ENCODE measurements around the gene ZMAT5.

Gene ZMAT5

DNA sequence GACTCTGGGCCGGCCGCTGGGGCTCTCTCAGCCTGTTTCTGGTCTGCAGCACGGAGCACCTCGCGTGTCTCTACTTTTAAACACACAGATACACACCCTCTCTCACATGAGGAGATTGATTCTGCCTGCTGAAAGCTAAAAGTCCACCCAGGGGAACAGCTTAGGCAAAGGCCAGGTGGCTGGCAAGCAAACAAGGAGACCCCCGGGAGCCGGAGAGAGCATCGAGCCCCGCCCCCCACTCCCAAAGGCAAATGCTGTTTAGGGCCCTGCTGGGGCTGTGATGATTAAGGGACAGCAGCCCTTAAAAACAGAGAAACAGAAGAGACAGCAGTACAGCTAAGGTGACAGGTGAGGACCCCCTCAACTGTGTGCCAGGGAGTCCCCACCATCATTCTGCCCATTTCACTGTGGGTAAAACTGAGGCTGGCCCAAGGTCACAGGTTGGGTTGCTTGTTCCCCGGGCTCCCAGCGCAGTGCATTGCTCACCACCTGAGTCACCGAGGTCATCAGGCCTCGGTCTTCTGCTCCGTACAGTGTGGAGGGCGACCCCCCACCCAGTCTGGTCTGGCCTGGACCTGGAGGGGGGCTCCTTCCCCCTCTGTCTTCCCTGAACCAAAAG lies 40.2 kb downstream of the ZMAT5 start:
- DNase-seq, result no peak

DNA sequence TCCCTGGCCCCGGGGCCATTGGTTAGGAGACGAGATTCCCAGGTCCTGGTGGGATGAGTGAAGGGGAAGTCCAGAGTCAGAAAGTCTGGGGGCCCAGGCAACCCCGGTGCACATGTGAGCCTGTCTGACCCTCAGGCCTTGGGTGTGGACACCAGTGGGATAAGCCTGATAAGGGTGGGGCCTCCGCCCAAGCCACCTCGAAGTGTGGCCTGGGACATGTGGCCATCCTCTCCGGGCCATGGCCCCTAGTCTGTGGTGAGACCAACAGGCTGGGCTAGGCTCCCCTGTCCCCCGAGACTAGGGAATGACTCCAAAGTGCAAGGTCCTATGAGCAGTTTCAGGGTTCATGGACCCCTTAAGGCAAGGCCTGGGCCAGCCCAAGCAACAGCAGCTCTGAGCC lies 40.7 kb downstream of the ZMAT5 start:
- no peak for DNase-seq

DNA sequence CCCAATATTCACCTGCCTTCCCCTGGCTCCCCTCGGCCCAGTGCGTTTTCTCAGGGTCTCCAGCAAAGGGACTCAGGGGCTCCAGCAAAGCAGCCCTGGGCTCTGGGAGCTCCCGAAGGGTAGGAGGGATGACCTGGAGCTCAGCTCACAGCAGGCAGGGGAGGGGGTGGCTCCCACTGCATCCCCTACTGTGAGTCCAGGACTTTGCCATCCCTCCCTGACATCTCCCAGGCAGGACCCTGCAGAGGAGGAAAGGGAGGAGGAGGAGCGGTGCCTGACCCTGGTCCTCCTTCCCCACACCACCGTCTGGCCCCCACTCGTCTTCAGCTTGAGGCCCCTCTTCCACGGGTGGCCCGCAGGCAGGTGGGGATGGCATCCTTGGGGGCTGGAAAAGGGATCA lies 42.0 kb downstream of the ZMAT5 start:
- no peak for DNase-seq

DNA sequence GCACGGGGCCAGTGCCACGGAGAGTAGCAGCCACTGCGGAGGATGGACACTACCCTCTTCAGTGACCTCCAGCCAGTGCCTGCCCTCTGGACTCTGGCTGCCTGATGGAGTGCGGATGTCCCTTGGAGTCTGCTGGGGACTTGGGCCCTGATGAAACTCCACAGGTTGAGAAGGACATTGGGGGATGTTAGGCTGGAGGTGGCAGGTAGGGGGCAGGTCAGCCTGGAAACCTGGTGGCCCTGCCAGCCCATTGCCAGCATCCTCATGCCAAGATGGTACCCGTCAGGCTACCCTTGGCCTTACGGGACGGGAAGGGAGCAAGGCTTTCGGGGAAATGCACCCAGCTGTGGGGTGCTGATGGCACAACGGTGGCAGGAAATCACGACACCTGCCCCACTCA lies 43.0 kb downstream of the ZMAT5 start:
- no peak for DNase-seq

DNA sequence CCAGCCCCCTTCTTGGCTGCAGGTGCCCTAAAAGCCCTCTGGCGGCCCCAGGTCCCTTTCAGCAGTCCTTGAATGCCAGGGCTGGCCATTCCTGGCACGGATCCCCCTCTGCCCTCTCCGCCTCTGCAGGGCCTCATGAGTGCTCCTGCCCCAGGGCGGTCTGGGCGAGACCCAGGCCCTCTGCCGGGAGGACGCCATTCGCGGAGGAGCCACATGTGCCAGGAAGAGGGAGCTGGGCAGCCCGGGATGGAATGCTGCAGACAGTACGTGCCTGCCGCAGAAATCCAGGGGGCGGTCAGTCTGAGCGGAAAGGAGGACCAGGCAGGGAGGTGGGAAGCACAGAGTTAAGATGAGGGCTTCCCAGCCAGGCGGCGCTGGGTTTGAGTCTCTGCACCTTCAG lies 44.2 kb downstream of the ZMAT5 start:
- no peak for DNase-seq

DNA sequence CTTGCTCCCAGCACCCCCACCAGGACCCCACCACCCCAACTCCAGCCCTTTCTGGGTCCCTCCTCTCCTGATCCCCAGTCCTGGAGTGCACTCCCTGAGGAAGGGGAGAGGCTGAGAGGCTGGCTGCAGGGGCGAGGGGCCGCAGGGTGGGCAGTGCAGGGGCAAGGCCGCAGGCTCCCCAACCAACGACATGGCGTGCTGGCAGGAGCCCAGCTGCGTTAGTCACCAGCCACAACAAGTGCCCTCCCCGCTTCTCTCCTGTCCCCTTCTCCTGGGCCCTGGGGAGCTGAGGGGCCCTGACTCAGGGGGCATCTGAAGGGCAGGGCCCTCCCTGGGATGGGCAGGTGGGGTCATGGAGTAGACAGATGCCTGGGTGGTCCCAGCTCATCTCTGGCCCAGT lies 44.7 kb downstream of the ZMAT5 start:
- no peak for DNase-seq

DNA sequence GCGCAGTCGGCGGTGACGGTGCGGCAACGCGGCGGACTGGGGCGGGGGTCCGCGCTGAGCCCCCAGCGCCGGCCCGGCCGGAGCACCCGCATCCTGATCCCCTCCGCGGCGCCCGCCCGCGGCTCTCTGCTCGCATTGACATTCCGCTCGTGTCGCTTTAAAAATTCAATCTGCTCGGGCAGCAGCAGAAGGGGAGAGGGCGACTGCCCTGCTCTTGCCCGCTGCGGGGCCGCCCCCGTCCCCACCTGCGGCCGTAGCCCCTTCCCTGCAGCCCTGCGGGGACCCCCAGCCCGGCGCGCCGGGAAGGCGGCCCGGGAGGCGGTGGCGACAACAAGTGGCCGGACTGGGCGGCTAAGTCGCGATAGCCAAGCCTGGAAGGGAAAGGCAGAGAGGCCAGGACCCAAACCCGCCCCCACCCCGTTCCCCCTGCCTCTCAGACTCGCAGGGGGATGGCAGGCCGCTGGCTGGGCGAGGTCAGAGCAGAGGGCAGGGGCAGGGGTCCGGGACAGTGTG lies 45.9 kb downstream of the ZMAT5 start:
- DNase-seq, result no peak

DNA sequence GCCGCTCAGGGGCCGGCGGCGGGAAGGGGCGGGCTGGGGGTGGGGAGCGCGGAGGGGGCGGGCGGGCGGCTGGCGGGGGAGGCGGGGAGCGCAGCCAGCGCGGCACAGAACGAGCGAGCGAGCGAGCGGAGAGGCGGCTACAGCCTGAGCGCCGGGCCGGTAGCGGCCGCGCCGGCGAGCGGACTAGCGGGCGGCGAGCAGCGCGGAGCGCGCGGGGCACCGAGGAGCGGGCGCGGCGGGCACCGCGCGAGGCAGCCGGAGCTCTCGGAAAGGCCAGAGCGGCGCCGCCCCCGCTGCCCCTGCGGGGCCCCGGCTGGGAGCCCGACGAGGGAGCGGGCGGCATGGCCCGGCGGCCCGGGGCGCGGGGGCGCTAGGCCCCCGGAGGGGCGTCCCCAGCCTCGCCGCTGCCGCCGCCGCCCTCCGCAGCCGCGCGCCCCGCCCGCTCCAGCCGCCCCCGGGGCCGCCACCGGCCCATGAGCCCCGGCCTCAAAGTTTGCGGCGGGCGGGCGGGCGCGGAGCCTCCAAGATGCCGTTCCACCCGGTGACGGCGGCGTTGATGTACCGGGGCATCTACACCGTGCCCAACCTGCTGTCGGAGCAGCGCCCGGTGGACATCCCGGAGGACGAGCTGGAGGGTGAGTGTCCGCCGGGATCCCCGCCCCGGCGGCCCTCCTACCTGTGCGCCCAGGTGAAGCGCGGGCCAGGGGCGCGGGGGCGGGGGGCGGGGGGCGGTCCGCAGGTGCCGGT lies 46.7 kb downstream of the ZMAT5 start, which contains the start of gene CABP7:
Gene CABP7 (plus strand): TSS at position 105 of the 747 bp plus-strand sequence. CDS start 422 bp downstream, at position 527.
- no peak for DNase-seq

DNA sequence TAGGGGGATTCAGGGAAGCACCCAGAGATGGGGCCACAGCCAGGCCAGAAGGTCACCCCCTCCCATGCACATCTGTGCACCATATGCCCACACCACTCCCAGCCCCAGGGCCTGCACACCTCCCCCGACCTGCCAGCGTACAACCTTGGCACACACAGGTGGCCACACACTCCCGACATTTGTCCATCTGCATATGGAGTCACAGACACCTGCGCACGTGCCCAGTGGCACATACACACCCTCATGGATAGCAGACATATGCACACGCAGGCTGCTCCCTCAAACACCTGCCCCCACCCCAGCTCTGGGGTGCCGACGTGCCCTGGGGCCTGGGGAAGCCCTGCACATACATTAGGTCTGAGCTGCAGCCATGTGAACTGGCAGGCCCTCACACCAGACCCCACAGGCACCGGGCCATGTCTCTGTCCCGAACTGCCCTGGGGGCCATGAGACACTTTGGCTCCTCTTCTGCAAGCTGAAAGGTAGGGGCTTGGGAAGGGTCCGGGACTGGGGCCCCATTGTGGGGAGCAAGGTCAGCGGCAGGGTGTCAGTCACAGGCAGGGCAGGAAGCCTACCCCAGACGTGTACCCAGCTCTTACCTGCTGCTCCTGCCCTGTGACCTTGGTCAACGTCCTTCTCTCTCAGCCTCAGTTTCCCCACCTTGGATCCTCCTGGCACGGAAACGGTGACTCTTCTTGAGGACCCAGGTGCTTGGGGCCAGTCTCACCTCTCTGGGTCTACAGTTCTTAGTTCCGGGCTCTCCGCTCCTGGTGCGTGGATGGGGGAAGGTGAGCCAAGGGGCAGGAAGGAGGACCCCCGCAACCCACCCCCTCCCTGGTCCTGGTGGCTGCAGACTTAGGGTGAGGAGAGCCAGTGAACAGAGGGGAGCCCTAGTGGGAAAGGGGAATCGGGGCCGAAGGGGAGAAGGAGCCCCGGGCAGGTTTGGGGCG lies 47.6 kb downstream of the ZMAT5 start:
- DNase-seq, result no peak

DNA sequence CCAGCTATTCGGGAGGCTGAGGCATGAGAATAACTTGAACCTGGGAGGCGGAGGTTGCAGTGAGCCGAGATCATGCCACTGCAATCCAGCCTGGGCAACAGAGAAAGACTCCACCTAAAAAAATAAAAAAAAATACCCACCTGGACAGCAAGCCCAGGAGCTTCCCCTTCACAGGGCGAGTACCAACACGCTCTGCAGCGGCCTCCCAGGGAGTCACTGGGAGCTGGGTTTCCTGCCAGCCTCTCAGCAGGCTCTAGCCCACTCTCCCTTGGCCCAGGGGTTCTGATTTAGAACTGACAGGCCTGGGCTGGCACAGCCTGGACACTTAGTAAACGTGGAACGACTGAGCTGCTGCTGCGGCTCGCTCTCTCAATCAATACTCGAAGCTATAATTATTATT lies 49.0 kb downstream of the ZMAT5 start:
- no peak for DNase-seq

DNA sequence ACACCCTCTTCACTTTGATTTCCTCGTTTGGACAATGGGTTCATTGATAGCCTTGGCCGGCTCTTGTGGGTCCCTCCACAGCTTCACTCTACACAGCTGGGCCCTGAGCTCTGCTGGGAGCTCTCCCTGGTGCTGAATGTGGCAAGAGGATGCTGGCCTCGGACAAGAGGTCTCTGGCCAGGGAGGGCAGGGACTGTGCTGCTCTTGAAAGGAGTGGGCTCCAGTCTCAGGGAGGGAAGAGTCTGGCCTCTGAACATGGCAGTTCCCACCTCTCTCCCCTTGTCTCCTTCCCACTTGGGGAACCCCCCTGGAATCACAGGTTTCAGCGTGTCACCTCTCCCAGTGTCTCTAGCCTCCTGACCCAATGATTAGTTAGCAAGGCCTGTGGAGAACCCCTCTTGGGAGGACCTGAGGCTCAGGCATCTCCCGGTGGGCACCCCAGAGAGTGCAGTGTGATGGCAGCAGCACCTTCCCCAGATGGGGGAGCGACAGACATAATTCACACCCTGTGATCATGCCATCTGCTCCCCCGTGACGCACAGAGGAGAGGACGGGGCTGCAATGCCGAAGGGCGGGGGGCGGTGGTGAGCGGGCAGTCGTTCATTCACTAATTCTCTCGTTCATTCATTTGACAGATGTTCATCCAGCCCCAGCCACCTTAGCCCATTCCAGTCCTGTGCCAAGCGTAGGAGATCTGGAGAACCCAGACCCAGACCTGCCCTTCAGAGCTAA lies 49.8 kb downstream of the ZMAT5 start:
- no peak for DNase-seq

DNA sequence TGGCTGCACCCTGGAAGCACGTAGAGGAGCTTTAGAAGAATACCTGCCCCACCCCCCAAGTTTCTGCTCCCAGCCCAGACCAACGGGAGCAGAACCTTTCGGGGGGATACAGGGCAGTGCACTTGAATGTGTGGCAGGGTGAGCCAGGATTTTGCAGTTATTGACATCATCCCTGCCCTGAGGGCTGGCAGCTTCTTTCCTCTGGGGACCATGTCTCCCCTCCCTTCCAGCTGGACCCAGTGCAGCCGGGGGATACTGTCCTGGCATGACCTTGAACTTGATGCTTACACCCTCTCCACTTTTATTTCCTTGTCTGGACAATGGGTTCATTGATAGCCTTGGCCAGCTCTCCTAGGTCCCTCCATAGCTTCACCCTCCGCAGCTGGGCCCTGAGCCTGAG lies 51.1 kb downstream of the ZMAT5 start:
- DNase-seq, result no peak

DNA sequence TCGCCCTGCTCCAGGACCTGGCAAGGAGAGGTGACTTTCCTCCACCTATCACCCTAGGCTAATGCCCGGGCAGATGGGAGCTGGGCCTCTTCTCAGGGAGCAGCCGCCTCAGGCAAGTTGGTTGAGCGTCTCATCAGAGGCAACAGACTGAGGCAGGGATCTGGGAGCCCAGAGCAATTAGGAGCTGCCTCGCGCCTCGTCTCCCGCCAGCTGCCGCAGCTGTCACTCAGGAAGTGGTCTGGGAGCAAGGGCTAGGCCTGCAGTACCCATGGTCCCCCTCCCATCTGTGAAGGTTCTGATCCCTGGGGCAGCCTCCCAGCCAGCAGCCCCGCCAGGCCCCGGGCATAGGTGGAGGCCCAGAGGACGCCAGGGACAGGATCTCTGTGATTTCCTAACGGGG lies 51.6 kb downstream of the ZMAT5 start:
- no peak for DNase-seq

DNA sequence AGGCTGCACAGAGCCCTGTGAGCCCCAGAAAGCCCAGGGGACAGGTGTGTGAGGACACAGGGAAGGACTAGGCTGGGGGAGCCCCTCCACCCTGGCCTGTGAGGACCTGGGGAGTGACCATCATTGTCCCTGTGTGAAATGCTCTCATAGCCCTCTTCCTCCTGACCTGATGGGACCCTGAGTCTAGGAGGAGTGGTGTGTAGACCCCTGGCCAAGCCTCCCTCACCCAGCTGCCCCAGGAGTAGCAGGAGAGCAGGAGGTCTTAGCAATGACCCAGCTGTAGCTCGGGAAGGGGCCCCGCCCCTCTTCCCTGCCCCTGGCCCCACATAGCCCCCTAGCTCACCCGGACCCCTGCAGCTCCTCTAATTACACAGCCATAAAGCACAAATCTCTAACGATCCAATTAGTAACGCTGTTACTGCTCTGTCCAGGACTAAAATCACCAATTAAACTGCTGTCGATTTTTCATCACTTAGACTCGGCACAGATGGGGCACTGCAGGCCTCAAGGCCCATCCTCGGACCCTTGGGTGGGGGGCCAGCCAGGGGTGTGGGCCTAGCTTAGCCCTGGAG lies 53.6 kb downstream of the ZMAT5 start:
- DNase-seq, result no peak

DNA sequence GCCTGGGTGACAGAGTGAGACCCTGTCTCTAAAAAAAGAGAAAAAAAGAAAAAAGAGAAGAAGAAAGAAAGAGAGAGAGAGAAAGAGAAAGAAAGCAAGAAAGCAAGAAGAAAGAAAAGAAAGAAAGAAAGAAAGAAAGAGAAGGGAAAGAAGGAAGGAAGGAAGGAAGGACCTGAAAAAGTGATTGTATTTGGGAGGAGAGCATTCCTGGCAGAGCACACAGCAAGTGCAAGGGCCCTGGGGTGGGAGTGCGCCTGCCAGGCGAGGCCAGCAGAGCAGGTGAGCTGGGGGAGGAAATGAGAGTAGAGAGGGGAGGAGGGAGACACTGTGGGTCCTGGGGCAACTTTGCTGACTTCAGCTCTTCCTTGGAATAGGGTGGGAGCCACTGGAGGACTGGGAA lies 54.7 kb downstream of the ZMAT5 start:
- no peak for DNase-seq

DNA sequence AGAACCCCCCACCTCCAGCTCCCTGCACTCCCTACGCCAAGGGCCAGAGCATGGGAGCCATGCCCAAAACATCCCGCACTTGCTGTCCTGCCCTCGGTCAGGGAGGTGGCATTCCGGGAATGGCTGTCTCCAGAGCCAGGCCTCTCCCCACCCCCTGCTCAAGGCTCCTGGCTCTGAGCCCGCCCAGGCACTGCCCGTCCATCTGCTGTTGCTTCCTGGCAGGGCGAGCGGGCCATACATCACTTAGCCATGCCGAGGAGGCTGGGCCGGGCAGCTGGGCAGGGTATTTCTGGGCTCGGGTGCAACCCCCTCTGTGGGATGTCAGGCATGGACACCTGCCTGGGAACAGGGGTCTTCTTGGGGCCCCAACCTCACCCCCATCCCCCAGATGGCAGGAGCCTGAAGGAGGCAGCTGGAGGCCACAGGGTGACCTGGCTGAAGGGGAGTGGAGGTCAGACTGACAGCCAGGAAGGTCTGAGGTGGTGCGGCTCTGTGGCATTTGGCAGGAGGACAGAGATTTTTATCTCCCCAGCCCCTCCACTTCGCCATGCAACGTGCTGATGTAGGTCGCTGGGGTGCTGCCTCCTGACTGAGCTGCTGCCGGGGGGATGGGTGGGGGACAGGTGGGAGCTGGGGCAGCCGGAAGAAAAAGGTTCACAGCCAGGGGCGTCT lies 55.7 kb downstream of the ZMAT5 start:
- no peak for DNase-seq

DNA sequence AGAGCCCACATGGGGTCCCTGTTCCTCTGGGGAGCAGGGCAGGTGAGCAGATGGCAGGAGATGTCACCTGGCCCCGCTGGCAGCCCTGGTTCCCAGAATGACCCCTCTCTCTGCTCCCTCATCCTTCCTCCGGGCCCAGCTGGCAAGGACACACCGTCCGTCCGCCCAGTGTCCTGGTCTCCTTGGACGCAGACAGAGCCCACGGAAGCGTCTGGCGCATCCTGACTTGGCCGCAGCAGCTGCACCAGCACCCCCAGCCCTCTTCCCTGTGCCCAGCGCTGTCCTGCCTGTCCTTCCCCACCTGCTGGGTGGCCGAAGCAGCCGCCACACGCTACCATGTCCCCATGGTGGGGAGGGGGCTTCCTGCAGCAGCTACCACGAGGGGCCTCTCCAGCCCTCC lies 56.6 kb downstream of the ZMAT5 start:
- no peak for DNase-seq

DNA sequence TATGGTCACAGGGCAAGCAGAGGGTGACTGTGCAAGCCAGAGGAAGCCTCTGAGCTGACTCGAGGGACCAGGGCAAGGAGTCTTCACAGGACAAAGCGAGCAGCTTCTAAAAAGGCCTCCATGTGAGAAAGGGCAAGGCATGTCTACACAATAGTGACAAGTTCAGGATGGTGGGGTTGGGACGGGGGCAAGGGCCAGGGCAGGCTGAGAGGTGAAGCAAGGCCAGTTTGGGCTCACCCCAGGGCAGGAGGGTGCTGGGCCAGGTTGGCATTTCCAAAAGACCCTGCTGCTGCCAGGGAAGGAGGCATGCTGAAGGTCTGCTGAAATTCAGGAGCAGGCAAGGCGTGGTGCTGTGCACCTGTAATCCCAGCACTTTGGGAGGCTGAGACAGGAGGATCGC lies 59.3 kb downstream of the ZMAT5 start:
- DNase-seq, result no peak

DNA sequence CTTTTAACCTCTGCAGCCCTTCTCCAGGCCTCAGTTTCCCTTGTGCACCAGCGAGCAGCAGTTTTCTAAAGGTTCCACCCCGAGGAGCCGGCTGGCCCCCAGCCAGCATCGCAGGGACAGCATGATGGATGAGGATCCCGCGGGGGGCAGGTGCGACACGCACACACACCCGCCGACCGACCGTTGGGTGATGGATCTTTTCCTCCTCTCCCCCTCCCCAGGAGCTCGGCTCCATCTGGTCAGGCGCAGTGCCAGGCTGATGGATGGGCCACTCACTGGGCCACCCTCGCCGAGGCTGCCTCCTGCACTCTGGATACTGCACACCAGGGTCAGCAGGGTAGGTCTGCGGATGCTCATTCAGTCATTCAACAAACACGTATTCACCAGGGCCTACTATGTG lies 59.8 kb downstream of the ZMAT5 start:
- DNase-seq, result no peak

DNA sequence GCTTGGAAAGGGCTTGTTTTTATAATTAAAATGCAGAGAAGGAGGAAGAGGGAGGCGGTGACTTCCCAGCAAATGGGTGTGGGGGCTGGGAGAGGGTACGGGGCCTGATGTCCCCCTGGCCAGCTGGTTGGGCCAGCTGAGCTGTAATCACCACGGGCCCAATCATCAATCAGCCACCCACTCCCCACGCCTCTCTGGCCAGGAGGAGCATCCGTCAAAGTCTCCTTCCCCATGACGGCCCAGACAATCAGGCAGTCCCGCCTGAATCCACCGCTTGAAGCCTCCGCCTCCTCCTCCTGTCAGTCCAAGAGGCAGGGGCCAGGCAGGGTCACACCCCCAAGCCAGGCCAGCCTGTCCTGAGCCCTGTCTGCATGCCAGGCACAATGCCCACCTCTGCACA lies 60.3 kb downstream of the ZMAT5 start:
- no peak for DNase-seq

DNA sequence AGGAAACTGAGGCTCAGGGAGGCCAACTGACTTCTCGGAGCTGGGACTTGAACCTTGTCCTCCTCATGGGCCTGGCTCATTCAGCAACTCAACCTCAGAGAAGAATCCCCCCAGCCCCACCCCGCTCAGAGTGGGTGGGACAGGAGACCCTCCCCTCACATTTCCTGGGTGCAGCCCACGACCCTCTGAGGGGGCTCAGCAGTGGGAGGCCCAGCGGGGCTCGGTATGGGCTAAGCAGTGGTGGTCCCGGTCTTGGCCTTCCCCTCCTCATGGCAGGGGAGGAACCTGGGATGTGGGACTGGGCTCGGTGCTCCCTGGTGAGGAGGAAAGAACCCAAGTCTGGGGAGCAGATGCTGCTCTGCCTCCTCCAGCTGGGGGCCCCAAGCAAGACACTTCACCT lies 61.2 kb downstream of the ZMAT5 start:
- no peak for DNase-seq
